ENCODE measurements around the gene MAIP1.

Gene MAIP1

GRCh38 chr2:199994371-199994770 is 39.0 kb downstream of the MAIP1 start:
- no peak for DNase-seq

- DNase-seq = no peak
These were observed 39.5 kb downstream of the MAIP1 start for GRCh38 chr2:199994896-199995295.

GRCh38 chr2:199997296-199997695 is 41.9 kb downstream of the MAIP1 start:
- no peak for DNase-seq

GRCh38 chr2:199999166-199999565 is 43.8 kb downstream of the MAIP1 start:
- no peak for DNase-seq

GRCh38 chr2:200000444-200001163 is 45.2 kb downstream of the MAIP1 start:
- no peak for DNase-seq

GRCh38 chr2:200003444-200003843 is 48.1 kb downstream of the MAIP1 start:
- DNase-seq = no peak

- DNase-seq = no peak
These were observed 50.3 kb downstream of the MAIP1 start for GRCh38 chr2:200005675-200006074.

GRCh38 chr2:200007306-200007705 is 51.9 kb downstream of the MAIP1 start:
- no peak for DNase-seq

GRCh38 chr2:200012401-200012800 is 57.0 kb downstream of the MAIP1 start:
- DNase-seq = no peak
